ENCODE measurements around the gene AXIN2.

The AXIN2 gene

GRCh38 chr17:65558683-65559460, 2.6 kb downstream of the AXIN2 start:
- Histone ChIP-seq H3K4me3 (ENCODE audit: low read length, poor library complexity, severe bottlenecking) (peak overlapping the region; percentile 73), H3K9ac (ENCODE audit: low read depth, low read length, poor library complexity, severe bottlenecking) (peak overlapping the region; percentile 54), H3F3A (ENCODE audit: low read depth) (peaks cover 7% of the 10 kb centered on the region; the same call in 1 of the 2 replicates), H3K27me3 (ENCODE audit: insufficient read depth, low read length, poor library complexity, severe bottlenecking) (peaks cover 26% of the 10 kb centered on the region), H3K4me2 (ENCODE audit: low read depth, low read length, poor library complexity, severe bottlenecking) (peak overlapping the region; percentile 97), H3K79me2 (ENCODE audit: insufficient read depth, low read length) (no peaks in the 10 kb centered on the region), H3K4me1 (ENCODE audit: insufficient read depth, low read length, poor library complexity, severe bottlenecking) (peaks cover 35% of the 10 kb centered on the region), H3K36me3 (ENCODE audit: insufficient read depth, low read length) (no peaks in the 10 kb centered on the region), H3K9me3 (ENCODE audit: insufficient read depth, low read depth, low read length) (no peaks in the 10 kb centered on the region), H2AFZ (ENCODE audit: low read length) (no peak overlapping the region), H3K9me2 (replicated peaks; ENCODE audit: low read depth, low read length) (no peaks in the 10 kb centered on the region), H4K20me1 (ENCODE audit: insufficient read depth, low read length, poor library complexity, severe bottlenecking) (no peaks in the 10 kb centered on the region)
- TF ChIP-seq EZH2phosphoT487 (IDR thresholded peaks at IDR 0.05; ENCODE audit: borderline replicate concordance) (no peak), CTCF (conservative IDR thresholded peaks at IDR 0.05; ENCODE audit: low read length) (no peak)

- Histone ChIP-seq H3K9me2 (replicated peaks; ENCODE audit: low read depth, low read length) (no peaks in the 10 kb centered on the region), H3K36me3 (ENCODE audit: insufficient read depth, low read length) (no peaks in the 10 kb centered on the region), H4K20me1 (ENCODE audit: insufficient read depth, low read length, poor library complexity, severe bottlenecking) (no peaks in the 10 kb centered on the region), H3K9ac (ENCODE audit: low read depth, low read length, poor library complexity, severe bottlenecking) (no peak overlapping the region), H3F3A (ENCODE audit: low read depth) (peaks cover 7% of the 10 kb centered on the region; the same call in 1 of the 2 replicates), H2AFZ (ENCODE audit: low read length) (no peak overlapping the region), H3K9me3 (ENCODE audit: insufficient read depth, low read depth, low read length) (no peaks in the 10 kb centered on the region), H3K4me3 (ENCODE audit: low read length, poor library complexity, severe bottlenecking) (no peak overlapping the region), H3K4me1 (ENCODE audit: insufficient read depth, low read length, poor library complexity, severe bottlenecking) (peaks cover 35% of the 10 kb centered on the region), H3K27me3 (ENCODE audit: insufficient read depth, low read length, poor library complexity, severe bottlenecking) (peaks cover 26% of the 10 kb centered on the region), H3K79me2 (ENCODE audit: insufficient read depth, low read length) (no peaks in the 10 kb centered on the region), H3K4me2 (ENCODE audit: low read depth, low read length, poor library complexity, severe bottlenecking) (peak overlapping the region; percentile 97)
- no peak for TF ChIP-seq EZH2phosphoT487 (IDR thresholded peaks at IDR 0.05; ENCODE audit: borderline replicate concordance)
- TF ChIP-seq CTCF (conservative IDR thresholded peaks at IDR 0.05; ENCODE audit: low read length): no peak
These were observed 3.2 kb downstream of the AXIN2 start for GRCh38 chr17:65558311-65558682.

- H3K4me3 ChIP-seq (ENCODE audit: low read length, poor library complexity, severe bottlenecking): peak overlapping the region; percentile 53
- no peaks in the 10 kb centered on the region for H3K9me3 ChIP-seq (ENCODE audit: insufficient read depth, low read depth, low read length)
- no peaks in the 10 kb centered on the region for H3K9me2 ChIP-seq (replicated peaks; ENCODE audit: low read depth, low read length)
- peaks cover 26% of the 10 kb centered on the region for H3K27me3 ChIP-seq (ENCODE audit: insufficient read depth, low read length, poor library complexity, severe bottlenecking)
- H3K79me2 ChIP-seq (ENCODE audit: insufficient read depth, low read length): no peaks in the 10 kb centered on the region
- no peak for TF ChIP-seq CTCF (conservative IDR thresholded peaks at IDR 0.05; ENCODE audit: low read length)
- 0 out of 2 replicates have a peak, but pooled peaks have one; percentile 38 for TF ChIP-seq EZH2phosphoT487 (IDR thresholded peaks at IDR 0.05; ENCODE audit: borderline replicate concordance)
- no peak overlapping the region for H3K9ac ChIP-seq (ENCODE audit: low read depth, low read length, poor library complexity, severe bottlenecking)
- no peaks in the 10 kb centered on the region for H3K36me3 ChIP-seq (ENCODE audit: insufficient read depth, low read length)
- peaks cover 35% of the 10 kb centered on the region for H3K4me1 ChIP-seq (ENCODE audit: insufficient read depth, low read length, poor library complexity, severe bottlenecking)
- H3K4me2 ChIP-seq (ENCODE audit: low read depth, low read length, poor library complexity, severe bottlenecking): peak overlapping the region; percentile 73
- peaks cover 7% of the 10 kb centered on the region; the same call in 1 of the 2 replicates for H3F3A ChIP-seq (ENCODE audit: low read depth)
- no peak overlapping the region for H2AFZ ChIP-seq (ENCODE audit: low read length)
- H4K20me1 ChIP-seq (ENCODE audit: insufficient read depth, low read length, poor library complexity, severe bottlenecking): no peaks in the 10 kb centered on the region
These were observed 3.8 kb downstream of the AXIN2 start for GRCh38 chr17:65557349-65558310.
